Breast epithelium (tissue), 3 donors: ENCODE measurements around the gene TGFA.

Source experiments
- POLR2A ChIP-seq: fragments of 450-650 bp; IDR thresholded peaks from one replicate; pipeline ENCODE4 v1.6.1; 2016; ENCODE audit warnings: antibody characterized with exemption, mild to moderate bottlenecking, moderate library complexity
- POLR2AphosphoS5 ChIP-seq, 3 donors: sonication (generic); formaldehyde crosslinking; IDR thresholded peaks; one replicate each; pipeline ENCODE4 v1.6.1; 2017; ENCODE audit warnings: antibody characterized with exemption in 3 of 3

GRCh38 chr2:70399046-70399445, 154.6 kb downstream of the TGFA start:
- no peak for TF ChIP-seq POLR2AphosphoS5 (IDR thresholded peaks at IDR 0.05)
- TF ChIP-seq POLR2A, result no peak
